PC-9 (cell line): ENCODE data around the gene TBPL2.

Experiments used
- EZH2 ChIP-seq: fragments of 200-600 bp; sonication (generic); IDR thresholded peaks from 2 replicates; pipeline ENCODE4 v1.8.0; 2017; ENCODE audit warnings: antibody characterized with exemption, low read depth
- TF ChIP-seq, protein P1 (sequence below): fragments of 200-600 bp; sonication (generic); conservative IDR thresholded peaks from 2 replicates; pipeline ENCODE4 v1.6.1; 2017; ENCODE audit warnings: mixed run types, antibody characterized with exemption, mild to moderate bottlenecking, moderate library complexity

- no peak for TF ChIP-seq EZH2
- TF ChIP-seq, protein P1, sequence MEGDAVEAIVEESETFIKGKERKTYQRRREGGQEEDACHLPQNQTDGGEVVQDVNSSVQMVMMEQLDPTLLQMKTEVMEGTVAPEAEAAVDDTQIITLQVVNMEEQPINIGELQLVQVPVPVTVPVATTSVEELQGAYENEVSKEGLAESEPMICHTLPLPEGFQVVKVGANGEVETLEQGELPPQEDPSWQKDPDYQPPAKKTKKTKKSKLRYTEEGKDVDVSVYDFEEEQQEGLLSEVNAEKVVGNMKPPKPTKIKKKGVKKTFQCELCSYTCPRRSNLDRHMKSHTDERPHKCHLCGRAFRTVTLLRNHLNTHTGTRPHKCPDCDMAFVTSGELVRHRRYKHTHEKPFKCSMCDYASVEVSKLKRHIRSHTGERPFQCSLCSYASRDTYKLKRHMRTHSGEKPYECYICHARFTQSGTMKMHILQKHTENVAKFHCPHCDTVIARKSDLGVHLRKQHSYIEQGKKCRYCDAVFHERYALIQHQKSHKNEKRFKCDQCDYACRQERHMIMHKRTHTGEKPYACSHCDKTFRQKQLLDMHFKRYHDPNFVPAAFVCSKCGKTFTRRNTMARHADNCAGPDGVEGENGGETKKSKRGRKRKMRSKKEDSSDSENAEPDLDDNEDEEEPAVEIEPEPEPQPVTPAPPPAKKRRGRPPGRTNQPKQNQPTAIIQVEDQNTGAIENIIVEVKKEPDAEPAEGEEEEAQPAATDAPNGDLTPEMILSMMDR, result no peak
Observed at GRCh38 chr14:55370883-55371455, 69.4 kb downstream of the TBPL2 start.
